Thymus (tissue), 11 donors: Measurements from ENCODE around the gene LRP1B. TPM values are rescaled to one million over a fixed set of nuclear protein-coding genes. Genes with fewer than 3 reads are reported as not detected.

Experiments
- DNase-seq, 9 donors: peaks; one replicate each; pipeline ENCODE4 v3.0.0-alpha.2; 2013; ENCODE audit warnings: low spot score in 9 of 9, low read depth in 6 of 9, missing footprints in 1 of 9
- H3K27ac ChIP-seq, 2 donors: one replicate each; pipeline ENCODE4 v1.5.1; 2013; ENCODE audit warnings: control low read depth in 1 of 2, low read depth in 1 of 2, low read length in 1 of 2, mild to moderate bottlenecking in 1 of 2, moderate library complexity in 1 of 2
- H3K27me3 ChIP-seq, 2 donors: one replicate each; pipeline ENCODE4 v1.5.1; 2013; ENCODE audit warnings: low read length in 1 of 2; ENCODE audit not compliant: control insufficient read depth in 2 of 2, insufficient read depth in 1 of 2
- H3K36me3 ChIP-seq, 2 donors: one replicate each; pipeline ENCODE4 v1.5.1; 2013; ENCODE audit warnings: low read length in 1 of 2, mild to moderate bottlenecking in 1 of 2, moderate library complexity in 1 of 2; ENCODE audit not compliant: control insufficient read depth in 2 of 2, insufficient read depth in 2 of 2
- H3K4me1 ChIP-seq, 2 donors: one replicate each; pipeline ENCODE4 v1.5.1; 2013; ENCODE audit warnings: low read length in 2 of 2; ENCODE audit not compliant: control insufficient read depth in 2 of 2, insufficient read depth in 2 of 2
- H3K4me3 ChIP-seq, 2 donors: one replicate each; pipeline ENCODE4 v1.5.1; 2013; ENCODE audit warnings: low read length in 2 of 2, control low read depth in 1 of 2, mild to moderate bottlenecking in 1 of 2
- H3K9me3 ChIP-seq, 2 donors: one replicate each; pipeline ENCODE4 v1.5.1; 2013; ENCODE audit warnings: low read length in 1 of 2, mild to moderate bottlenecking in 1 of 2; ENCODE audit not compliant: control insufficient read depth in 2 of 2, insufficient read depth in 1 of 2
- WGBS: extraction: QIAGEN DNeasy Blood & Tissue Kit; methylation state at CpG from one replicate; pipeline ENCODE4 v1.1.7; 2013; 5-methylcytosine and 5-hydroxymethylcytosine counted together
- polyA plus RNA-seq: library from polyadenylated mRNA; stranded (reverse); fragments of 200-250 nt; gene quantifications from one replicate; pipeline ENCODE4 v1.2.3, GENCODE V29; 2013
- total RNA-seq: library from RNA; stranded (reverse); fragments of 120-200 nt; gene quantifications from one replicate; pipeline ENCODE4 v1.2.4, GENCODE V29; 2013
- donor health status: healthy.

LRP1B gene
- total and polyA plus RNA-seq, 2 donors = 0.18 to 0.28 TPM

DNA sequence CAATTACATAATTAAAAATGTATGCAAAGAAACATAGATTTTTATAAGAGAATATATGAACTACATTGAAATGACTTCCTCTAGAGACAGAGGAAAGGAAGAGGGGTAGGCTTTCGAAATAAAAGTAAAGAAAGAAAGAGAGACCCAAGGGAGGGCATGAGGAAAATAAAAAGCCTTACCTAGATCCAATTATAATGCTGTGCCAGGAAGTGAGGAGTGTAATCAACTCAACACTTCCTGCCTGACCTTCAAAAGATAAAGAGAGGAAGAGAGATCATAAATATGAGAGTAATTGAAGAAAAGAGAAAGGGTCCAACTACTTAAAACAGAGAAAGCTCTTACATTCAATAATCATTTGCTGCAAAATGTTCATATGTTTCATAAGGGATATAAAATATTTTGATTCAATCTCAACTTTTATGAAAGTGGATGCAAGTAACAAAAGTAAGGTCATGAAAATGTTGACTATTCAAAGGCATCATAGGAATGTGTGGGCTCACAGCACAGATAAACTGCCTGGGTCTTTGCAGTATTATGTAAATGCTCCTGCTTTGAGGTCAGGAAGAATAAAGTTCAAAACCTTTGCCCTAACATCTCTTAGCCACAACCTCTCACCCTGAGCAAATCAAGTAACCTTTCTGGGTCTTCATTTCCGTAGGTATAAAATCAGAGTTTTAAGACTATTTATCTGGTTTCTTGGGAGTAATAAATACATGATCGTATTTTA is 1237.7 kb downstream of the LRP1B start:
- Histone ChIP-seq H3K36me3 (no peaks in the 10 kb centered on the region), H3K9me3 (no peaks in the 10 kb centered on the region), H3K27ac (no peak overlapping the region), H3K27me3 (no peaks in the 10 kb centered on the region), H3K4me1 (no peaks in the 10 kb centered on the region), H3K4me3 (no peak overlapping the region)
- DNase-seq = peak in 2 of 9 donors; percentile 6
- 90% methylated on average over 3 of the region's 3 CpGs for WGBS

DNA sequence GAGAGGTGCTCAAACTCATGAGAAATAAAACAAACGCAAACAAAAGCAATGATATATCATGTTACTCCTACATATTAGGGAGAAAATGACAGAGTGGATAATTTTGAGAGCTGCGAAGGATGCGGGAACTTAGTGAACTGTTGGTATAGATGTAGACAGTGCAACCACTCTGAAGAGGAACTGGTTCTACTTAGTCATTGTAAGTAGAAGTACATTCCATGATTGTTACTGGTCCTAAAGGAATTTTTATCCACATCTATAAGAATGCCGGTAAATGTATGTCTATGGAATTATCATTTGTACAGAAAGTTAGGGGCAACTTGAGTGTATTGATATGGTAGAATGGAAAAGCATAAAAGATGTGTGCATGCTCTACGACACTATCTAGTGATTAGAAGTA is 1238.4 kb downstream of the LRP1B start:
- Histone ChIP-seq H3K4me1 (no peaks in the 10 kb centered on the region), H3K27ac (no peak overlapping the region), H3K36me3 (no peaks in the 10 kb centered on the region), H3K4me3 (no peak overlapping the region), H3K9me3 (no peaks in the 10 kb centered on the region), H3K27me3 (no peaks in the 10 kb centered on the region)
- no peak for DNase-seq
- WGBS = 96% methylated on average over 5 of the region's 5 CpGs

DNA sequence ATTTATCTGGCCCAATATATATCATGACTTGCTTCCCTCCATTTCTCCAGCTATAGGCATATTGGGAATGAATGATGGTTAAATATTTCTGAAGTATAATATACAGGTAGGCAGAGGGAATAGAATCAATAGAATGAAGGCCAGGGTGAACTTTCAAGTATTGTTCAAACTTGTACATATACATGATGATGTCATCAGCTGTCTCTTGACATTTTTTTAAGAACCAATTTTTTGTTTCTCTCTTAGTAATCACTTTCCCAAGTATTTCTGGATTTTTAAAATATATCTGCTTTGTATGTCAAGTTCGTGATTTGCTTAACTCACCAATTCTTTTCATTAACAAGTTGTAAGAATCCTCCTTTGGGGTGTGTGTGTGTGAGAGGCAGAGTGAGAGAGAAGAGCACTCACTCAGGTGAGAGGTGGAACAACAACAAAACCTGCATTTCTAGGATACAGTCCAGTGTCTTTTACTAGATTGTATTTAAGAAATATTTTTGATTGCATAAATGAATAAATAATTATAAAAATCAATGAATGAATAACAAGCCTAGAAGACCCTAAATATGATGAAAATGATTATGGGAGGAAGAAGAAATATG is 1239.1 kb downstream of the LRP1B start:
- H3K36me3 ChIP-seq = no peaks in the 10 kb centered on the region
- no peak for DNase-seq
- no peak overlapping the region for H3K4me3 ChIP-seq
- 85% methylated on average over 1 of the region's 1 CpG for WGBS
- H3K9me3 ChIP-seq = no peaks in the 10 kb centered on the region
- H3K27ac ChIP-seq = no peak overlapping the region
- H3K4me1 ChIP-seq = no peaks in the 10 kb centered on the region
- no peaks in the 10 kb centered on the region for H3K27me3 ChIP-seq

DNA sequence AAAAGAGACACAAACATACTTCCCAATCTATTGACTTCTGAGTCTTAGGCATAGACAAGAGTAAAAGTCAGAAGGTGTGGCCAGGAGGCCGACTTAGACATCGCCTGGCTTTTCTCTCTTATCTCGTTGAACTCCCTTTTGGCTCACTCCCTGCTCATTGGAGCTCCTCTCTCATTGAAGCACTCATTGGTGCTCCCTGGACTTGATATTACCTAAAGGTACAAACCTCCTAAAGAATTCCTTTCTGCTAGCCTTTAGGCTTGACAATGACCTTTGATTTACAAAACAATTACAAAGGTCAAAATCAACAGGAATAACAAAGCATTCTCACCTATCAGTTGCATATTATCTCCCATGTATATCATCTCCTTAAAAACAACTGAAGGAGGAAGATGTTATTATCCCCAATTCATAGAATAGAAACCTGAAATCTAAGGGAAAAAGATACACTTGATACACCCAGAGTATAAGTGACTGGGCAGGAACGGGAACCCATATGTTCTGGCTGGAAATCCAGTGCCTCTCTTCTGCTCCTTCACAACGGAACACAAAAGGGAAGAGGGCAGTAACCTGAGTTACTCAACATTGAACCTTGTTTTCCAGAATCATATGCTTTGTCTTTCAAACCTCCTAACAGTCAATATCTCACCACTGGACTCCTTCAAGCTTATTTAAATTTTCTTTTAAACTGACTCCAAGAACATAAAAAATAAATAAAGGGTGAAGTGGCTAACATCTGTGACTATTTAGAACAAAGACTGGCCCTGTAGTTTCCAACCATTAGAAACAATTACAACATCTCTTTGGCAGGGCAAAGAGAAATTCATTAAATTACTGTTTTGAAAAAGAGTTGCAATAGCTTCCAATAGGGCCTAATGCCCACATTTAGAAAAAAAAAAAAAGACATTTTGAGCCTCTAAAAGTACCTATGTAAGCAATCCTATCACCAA is 1247.9 kb downstream of the LRP1B start:
- H3K9me3 ChIP-seq = no peaks in the 10 kb centered on the region
- H3K27ac ChIP-seq = no peak overlapping the region
- WGBS = 93% methylated on average over 5 of the region's 5 CpGs
- no peaks in the 10 kb centered on the region for H3K27me3 ChIP-seq
- H3K36me3 ChIP-seq = no peaks in the 10 kb centered on the region
- no peaks in the 10 kb centered on the region for H3K4me1 ChIP-seq
- DNase-seq = no peak
- no peak overlapping the region for H3K4me3 ChIP-seq

DNA sequence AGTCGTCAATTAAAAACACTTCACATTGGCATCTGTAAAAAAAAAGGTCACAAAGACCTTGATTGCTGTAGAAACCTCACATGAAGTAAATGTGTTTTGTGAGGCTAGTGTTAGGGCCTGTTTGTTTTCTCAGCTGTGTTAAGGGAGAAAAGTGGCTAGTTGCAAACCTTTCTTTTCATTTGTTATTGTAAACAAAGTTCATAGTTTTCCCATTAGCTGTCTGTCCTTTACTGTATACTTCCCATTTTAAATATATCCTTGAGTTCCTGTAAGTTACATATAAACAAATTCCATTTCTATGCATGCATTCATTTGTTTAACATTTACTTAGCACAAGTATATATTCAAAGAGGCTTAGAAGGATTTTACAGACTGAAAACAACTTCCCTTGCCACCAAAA is 1250.2 kb downstream of the LRP1B start:
- no peaks in the 10 kb centered on the region for H3K36me3 ChIP-seq
- no peaks in the 10 kb centered on the region for H3K4me1 ChIP-seq
- H3K27ac ChIP-seq = no peak overlapping the region
- WGBS = 95% methylated on average over 1 of the region's 1 CpG
- no peaks in the 10 kb centered on the region for H3K9me3 ChIP-seq
- no peak overlapping the region for H3K4me3 ChIP-seq
- DNase-seq = no peak
- no peaks in the 10 kb centered on the region for H3K27me3 ChIP-seq

DNA sequence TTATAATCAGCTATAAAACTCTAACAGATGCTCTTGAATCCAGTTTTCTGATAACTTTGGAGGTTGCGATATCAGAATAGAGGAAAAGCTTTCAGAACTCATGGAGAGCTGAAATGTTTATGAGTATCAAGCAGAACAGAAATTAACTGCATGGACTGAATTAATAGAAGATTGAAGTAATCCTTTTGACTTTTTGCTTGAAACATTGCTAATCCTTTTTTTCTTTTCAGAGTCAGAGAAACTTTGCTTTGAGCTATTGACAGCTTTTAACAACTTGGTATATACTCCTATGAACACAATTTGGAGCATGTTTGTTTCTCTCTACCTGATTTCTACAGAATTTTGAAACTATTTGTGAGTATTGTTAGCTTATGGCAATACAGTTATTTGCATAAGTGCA is 1254.8 kb downstream of the LRP1B start:
- Histone ChIP-seq H3K36me3 (no peaks in the 10 kb centered on the region), H3K9me3 (peaks cover 0 to 4% of the 10 kb centered on the region in 2 donors), H3K4me3 (no peak overlapping the region), H3K27ac (no peak overlapping the region), H3K4me1 (no peaks in the 10 kb centered on the region), H3K27me3 (no peaks in the 10 kb centered on the region)
- 97% methylated on average over 1 of the region's 1 CpG for WGBS
- no peak for DNase-seq

DNA sequence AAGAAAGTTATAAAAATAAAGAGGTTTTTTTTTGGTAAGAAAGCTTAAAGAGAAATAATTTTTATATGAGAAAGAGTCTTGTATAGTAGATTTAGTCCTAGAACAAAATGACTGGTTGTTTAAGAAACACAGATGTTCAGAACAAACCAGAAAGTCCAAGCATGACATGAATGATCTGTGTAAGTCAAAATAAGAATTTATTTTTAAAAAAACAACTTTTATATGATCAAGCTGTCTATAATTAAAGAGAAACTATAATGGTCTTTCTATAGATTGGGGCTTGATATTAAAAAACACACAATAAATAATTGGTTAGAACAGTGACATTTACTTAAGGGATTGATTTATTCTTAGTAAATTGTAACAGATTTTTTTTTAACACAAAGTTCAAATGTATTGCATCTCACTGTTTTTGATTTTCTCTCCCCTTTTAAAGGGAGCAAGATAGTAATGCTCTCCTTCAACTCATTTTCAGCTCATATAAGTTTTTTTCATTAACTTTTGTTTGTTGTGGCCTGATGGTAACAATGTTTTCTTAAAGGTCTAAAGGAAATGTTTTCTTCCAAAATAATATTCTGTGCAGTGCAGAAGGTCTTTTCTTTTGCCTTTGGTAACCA is 1256.8 kb downstream of the LRP1B start:
- H3K27me3 ChIP-seq = no peaks in the 10 kb centered on the region
- H3K36me3 ChIP-seq = no peaks in the 10 kb centered on the region
- H3K4me3 ChIP-seq = no peak overlapping the region
- DNase-seq = no peak
- no peak overlapping the region for H3K27ac ChIP-seq
- peaks cover 0 to 6% of the 10 kb centered on the region in 2 donors for H3K9me3 ChIP-seq
- no peaks in the 10 kb centered on the region for H3K4me1 ChIP-seq

DNA sequence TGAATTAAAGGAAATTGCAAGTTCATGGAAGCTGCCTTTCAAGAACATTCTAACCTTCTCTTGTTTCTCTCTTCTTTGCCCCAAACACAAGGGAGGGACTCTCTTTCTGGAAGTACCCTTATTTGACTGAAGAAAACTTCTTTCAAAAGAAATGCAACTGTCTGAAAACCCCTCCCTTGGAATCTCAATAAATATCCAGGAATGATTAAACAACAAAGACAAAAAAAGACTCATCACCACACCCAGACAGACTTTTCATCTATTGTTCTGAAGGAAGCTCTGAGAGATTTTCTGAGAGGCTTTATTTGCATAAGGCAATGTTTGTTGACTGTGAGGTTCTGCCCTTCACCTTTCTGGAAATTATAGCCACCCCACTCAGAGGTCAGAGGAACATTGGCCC is 1260.9 kb downstream of the LRP1B start:
- Histone ChIP-seq H3K27me3 (no peaks in the 10 kb centered on the region), H3K4me3 (no peak overlapping the region), H3K36me3 (no peaks in the 10 kb centered on the region), H3K4me1 (no peaks in the 10 kb centered on the region), H3K27ac (no peak overlapping the region), H3K9me3 (peaks cover 0 to 10% of the 10 kb centered on the region in 2 donors)
- no peak for DNase-seq

- Histone ChIP-seq H3K36me3 (no peaks in the 10 kb centered on the region), H3K27me3 (no peaks in the 10 kb centered on the region), H3K27ac (no peak overlapping the region), H3K9me3 (peaks cover 0 to 6% of the 10 kb centered on the region in 2 donors), H3K4me1 (no peaks in the 10 kb centered on the region), H3K4me3 (no peak overlapping the region)
- DNase-seq = no peak
- 92% methylated on average over 3 of the region's 3 CpGs for WGBS
These were observed 1261.7 kb downstream of the LRP1B start for GRCh38 chr2:140869107-140869506.
